ENCODE data around the gene ETFB.

GRCh38 chr19:51359294-51359693 lies 6.9 kb downstream of the ETFB start:
- TF ChIP-seq EZH2 (IDR thresholded peaks at IDR 0.05; ENCODE audit: low read depth) (no peak), CTCF (conservative IDR thresholded peaks at IDR 0.05) (no peak)

Data from PC-9 (cell line).